GM06990 (cell line): Measurements from ENCODE around the gene SEPTIN2.

ENCODE experiments used
- DNase-seq: peaks from one replicate; pipeline ENCODE4 v3.0.0-alpha.2; 2011; ENCODE audit not compliant: insufficient read length; ENCODE audit errors: extremely low read depth
- H3K27me3 ChIP-seq: replicated peaks from 2 replicates; pipeline ENCODE4 v1.6.0; 2011; ENCODE audit warnings: low read length; ENCODE audit not compliant: control insufficient read depth, insufficient read depth
- H3K36me3 ChIP-seq: 2 replicates; pipeline ENCODE4 v1.5.1; 2011; ENCODE audit warnings: low read length; ENCODE audit not compliant: control insufficient read depth, insufficient read depth
- H3K4me3 ChIP-seq: replicated peaks from 2 replicates; pipeline ENCODE4 v1.5.1; 2011; ENCODE audit warnings: low read depth, mild to moderate bottlenecking, control low read depth, low read length
- TF ChIP-seq, protein P1 (sequence below): IDR thresholded peaks from 2 replicates; pipeline ENCODE4 v1.5.1; 2011; ENCODE audit warnings: low read length, control low read depth, mild to moderate bottlenecking, inconsistent platforms; ENCODE audit not compliant: insufficient read depth, poor library complexity, severe bottlenecking

Gene SEPTIN2

DNA sequence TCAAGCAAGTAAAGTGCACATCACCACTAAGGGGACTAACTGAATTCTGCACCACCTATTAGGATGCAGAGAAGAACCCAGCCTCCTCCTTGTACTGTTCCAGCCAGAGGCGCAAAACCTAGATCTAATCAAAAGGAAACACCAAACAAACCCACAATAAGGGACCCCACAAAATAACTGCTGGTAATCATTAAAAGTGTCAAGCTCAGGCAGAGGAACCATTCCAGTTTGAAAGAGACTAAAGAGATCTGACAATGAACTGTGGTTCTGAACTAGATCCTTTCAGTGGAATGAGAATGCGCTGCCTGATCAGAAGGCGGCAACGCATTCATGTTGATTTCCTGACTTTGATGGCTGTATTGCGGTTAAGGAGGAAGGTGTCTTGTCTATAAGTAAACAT, 17.1 kb upstream of the SEPTIN2 start:
- no peaks in the 10 kb centered on the region for H3K27me3 ChIP-seq
- no peak for DNase-seq
- H3K36me3 ChIP-seq = peaks cover 1% of the 10 kb centered on the region; the same call in 1 of the 2 replicates
- TF ChIP-seq, protein P1, sequence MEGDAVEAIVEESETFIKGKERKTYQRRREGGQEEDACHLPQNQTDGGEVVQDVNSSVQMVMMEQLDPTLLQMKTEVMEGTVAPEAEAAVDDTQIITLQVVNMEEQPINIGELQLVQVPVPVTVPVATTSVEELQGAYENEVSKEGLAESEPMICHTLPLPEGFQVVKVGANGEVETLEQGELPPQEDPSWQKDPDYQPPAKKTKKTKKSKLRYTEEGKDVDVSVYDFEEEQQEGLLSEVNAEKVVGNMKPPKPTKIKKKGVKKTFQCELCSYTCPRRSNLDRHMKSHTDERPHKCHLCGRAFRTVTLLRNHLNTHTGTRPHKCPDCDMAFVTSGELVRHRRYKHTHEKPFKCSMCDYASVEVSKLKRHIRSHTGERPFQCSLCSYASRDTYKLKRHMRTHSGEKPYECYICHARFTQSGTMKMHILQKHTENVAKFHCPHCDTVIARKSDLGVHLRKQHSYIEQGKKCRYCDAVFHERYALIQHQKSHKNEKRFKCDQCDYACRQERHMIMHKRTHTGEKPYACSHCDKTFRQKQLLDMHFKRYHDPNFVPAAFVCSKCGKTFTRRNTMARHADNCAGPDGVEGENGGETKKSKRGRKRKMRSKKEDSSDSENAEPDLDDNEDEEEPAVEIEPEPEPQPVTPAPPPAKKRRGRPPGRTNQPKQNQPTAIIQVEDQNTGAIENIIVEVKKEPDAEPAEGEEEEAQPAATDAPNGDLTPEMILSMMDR = no peak
- H3K4me3 ChIP-seq = no peak overlapping the region

DNA sequence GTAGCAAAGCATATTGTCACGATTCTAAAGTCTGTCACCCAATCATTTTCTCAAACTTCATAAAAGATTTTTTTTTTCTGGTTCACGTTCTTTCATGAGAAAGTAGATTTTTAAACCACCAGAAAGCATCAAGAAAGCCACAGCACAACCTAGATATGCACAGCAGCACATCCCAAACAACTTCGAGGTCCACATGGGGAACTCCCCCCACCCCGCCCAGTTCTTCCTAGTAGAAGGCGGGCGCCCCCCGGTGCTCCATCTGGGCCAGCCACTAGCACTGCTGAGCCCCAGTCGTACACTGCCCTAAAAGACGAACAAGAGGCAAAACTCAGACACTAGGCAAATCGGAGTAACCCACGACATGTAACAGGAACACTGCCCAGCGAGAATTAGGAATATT, 15.7 kb upstream of the SEPTIN2 start:
- no peak for DNase-seq
- Histone ChIP-seq H3K36me3 (peaks cover 1% of the 10 kb centered on the region; the same call in 1 of the 2 replicates), H3K4me3 (no peak overlapping the region), H3K27me3 (no peaks in the 10 kb centered on the region)
- TF ChIP-seq, protein P1 = no peak

DNA sequence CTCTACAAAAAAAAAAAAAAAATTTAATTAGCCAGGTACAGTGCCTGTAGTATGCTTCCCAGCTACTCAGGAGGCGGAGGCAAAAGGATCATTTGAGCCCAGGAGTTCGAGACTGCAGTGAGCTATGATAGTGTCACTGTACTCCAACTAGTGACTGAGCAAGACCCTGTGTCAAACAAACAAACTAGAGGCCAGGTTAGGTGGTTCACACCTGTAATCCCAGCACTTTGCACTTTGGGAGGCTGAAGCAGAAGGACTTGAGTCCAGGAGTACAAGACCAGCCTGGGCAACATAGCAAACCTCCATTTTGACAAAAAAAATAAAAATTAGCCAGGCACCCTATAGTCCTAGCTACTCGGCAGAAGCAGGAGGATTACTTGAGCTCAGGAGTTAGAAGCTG, 13.6 kb upstream of the SEPTIN2 start:
- DNase-seq = no peak
- TF ChIP-seq, protein P1 = no peak
- H3K27me3 ChIP-seq = no peaks in the 10 kb centered on the region
- H3K36me3 ChIP-seq = peaks cover 1% of the 10 kb centered on the region; the same call in 1 of the 2 replicates
- no peak overlapping the region for H3K4me3 ChIP-seq

DNA sequence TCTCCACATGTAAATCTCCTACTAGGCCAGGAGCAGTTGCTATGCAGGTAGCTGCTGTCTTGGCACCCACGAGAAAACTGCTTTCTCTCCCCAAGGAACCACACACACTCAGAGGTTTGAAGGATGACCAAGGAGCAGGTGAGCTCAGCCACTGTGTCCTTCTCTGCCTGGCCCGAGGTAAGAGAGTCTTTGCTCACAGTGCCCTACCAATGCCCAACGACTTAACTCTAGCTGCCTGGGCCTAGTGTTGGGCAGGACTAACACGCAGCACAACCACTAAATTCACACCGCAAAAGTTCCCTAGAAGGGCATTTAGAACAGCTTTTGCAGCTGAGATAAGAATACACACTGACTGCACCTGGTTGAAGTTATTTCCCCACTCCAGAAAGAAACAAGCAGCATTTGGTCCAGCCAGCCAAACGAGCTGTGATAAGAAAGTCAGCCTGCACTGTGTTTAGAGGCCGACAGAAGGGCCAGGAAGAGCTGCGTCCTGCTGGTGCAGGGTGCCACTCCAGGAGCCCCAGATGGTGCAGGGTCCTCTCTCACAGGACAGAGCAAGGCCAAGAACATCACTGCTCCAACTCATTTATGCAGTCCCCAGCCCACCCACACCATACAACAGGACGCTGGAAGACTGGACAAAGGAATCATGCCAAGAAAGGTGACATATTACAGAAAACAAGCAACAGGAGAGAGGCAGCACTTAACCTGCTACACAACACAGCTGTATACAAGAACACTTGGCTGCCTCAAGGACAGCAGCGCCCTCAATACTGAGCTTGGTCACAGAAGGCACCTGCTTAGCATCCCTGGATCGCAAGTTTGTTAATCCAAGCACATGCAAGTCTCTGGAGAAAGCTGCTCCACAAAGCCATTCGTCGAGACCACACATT, 12.7 kb upstream of the SEPTIN2 start:
- TF ChIP-seq, protein P1 = no peak
- H3K36me3 ChIP-seq = no peaks in the 10 kb centered on the region
- DNase-seq = no peak

DNA sequence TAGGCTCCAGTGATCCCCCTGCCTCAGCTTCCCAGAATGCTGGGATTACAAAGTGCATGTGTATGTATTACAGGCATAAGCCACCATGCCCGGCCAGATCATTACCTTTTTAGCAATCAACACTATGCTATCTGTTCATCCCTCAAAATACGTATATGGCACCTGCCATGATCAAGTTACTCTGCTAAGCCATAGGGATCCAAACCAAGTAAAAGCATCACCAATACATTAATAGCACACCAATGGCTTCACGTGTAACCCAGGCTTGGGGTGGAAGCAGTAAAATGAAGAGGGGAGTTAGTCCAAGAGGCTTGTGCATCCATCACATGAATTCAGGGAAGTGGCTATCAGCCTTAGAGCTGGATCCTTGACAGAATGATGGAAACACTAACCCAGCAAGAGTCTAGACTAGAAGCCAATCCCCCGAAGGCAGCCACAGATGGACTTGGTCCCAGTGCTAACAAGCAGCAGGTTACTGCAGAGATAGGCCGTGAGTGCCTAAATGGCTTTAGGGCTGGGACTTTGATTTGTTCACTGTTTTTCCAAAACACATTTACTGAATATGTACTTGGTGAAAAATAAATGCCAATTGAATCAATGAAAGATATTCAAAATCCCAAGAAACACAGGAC, 11.6 kb upstream of the SEPTIN2 start:
- Histone ChIP-seq H3K27me3 (no peaks in the 10 kb centered on the region), H3K36me3 (peaks cover 3% of the 10 kb centered on the region; the same call in 1 of the 2 replicates), H3K4me3 (no peak overlapping the region)
- TF ChIP-seq, protein P1 = no peak
- no peak for DNase-seq

More for the DNA sequence above, 12.7 kb upstream of the SEPTIN2 start:
- Histone ChIP-seq H3K4me3 (no peak overlapping the region), H3K27me3 (no peaks in the 10 kb centered on the region)
